ENCODE results near the gene PRSS38.

PRSS38 gene

GRCh38 chr1:227795732-227796131 lies 19.7 kb upstream of the PRSS38 start:
- Histone ChIP-seq H3K4me3 (replicated peaks; ENCODE audit: insufficient read depth, low read length) (no peak overlapping the region), H3K27me3 (ENCODE audit: insufficient read depth, poor library complexity, severe bottlenecking) (no peaks in the 10 kb centered on the region), H3K27ac (replicated peaks) (no peak overlapping the region)
- no peak for TF ChIP-seq REST (IDR thresholded peaks at IDR 0.05; ENCODE audit: insufficient replicate concordance, low read depth)
- TF ChIP-seq SPI1 (IDR thresholded peaks at IDR 0.05; ENCODE audit: borderline replicate concordance, low read depth), result no peak
- DNase-seq (ENCODE audit: low read depth in 1 of 2, low spot score in 1 of 2), result no peak

DNA sequence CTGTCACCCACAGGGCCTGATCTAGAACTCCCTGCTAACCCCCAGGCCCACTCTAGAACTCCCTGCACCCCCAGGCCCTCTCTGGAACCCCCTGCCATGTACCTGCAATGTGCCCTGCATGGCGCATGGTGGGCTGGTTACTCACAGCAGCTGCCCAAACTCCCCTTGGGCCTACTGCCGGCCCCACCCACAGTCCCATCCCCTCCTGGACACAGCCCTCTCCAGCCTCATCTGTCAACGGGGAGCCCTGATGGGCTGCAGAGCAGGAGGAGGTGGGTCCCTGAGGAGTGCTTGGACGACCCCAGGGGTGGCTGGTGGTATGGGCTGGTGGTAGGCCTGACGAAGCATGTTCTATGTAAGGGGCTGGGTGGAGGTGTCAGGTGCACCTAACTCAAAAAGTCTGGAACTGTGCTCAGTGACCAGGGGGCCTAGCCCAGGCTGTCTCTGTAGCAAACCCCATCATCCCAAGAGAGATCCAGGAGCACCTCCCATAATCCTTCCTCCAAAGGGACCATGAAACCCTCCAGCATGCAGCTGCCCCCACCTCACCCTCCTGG lies 19.0 kb upstream of the PRSS38 start:
- Histone ChIP-seq H3K27ac (replicated peaks) (no peak overlapping the region), H3K27me3 (ENCODE audit: insufficient read depth, poor library complexity, severe bottlenecking) (no peaks in the 10 kb centered on the region), H3K4me3 (replicated peaks; ENCODE audit: insufficient read depth, low read length) (no peak overlapping the region)
- TF ChIP-seq GABPA (IDR thresholded peaks at IDR 0.05; ENCODE audit: low read depth) (no peak), SPI1 (IDR thresholded peaks at IDR 0.05; ENCODE audit: borderline replicate concordance, low read depth) (no peak), REST (IDR thresholded peaks at IDR 0.05; ENCODE audit: insufficient replicate concordance, low read depth) (no peak), POLR2AphosphoS5 (IDR thresholded peaks at IDR 0.05; ENCODE audit: low read depth) (no peak)
- TF ChIP-seq, protein P1, sequence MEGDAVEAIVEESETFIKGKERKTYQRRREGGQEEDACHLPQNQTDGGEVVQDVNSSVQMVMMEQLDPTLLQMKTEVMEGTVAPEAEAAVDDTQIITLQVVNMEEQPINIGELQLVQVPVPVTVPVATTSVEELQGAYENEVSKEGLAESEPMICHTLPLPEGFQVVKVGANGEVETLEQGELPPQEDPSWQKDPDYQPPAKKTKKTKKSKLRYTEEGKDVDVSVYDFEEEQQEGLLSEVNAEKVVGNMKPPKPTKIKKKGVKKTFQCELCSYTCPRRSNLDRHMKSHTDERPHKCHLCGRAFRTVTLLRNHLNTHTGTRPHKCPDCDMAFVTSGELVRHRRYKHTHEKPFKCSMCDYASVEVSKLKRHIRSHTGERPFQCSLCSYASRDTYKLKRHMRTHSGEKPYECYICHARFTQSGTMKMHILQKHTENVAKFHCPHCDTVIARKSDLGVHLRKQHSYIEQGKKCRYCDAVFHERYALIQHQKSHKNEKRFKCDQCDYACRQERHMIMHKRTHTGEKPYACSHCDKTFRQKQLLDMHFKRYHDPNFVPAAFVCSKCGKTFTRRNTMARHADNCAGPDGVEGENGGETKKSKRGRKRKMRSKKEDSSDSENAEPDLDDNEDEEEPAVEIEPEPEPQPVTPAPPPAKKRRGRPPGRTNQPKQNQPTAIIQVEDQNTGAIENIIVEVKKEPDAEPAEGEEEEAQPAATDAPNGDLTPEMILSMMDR (IDR thresholded peaks at IDR 0.05; ENCODE audit: insufficient read depth, low read length), result no peak
- DNase-seq (ENCODE audit: low read depth in 1 of 2, low spot score in 1 of 2), result no peak

GRCh38 chr1:227797144-227797543 lies 18.3 kb upstream of the PRSS38 start:
- TF ChIP-seq SPI1 (IDR thresholded peaks at IDR 0.05; ENCODE audit: borderline replicate concordance, low read depth) (no peak), POLR2AphosphoS5 (IDR thresholded peaks at IDR 0.05; ENCODE audit: low read depth) (no peak), GABPA (IDR thresholded peaks at IDR 0.05; ENCODE audit: low read depth) (no peak), REST (IDR thresholded peaks at IDR 0.05; ENCODE audit: insufficient replicate concordance, low read depth) (no peak)
- TF ChIP-seq, protein P1 (IDR thresholded peaks at IDR 0.05; ENCODE audit: insufficient read depth, low read length), result no peak
- no peaks in the 10 kb centered on the region for H3K27me3 ChIP-seq (ENCODE audit: insufficient read depth, poor library complexity, severe bottlenecking)
- DNase-seq (ENCODE audit: low read depth in 1 of 2, low spot score in 1 of 2), result no peak
- H3K27ac ChIP-seq (replicated peaks), result no peak overlapping the region
- no peak overlapping the region for H3K4me3 ChIP-seq (replicated peaks; ENCODE audit: insufficient read depth, low read length)
